A549 (cell line): Measurements from ENCODE around the gene NIPAL1. TPM values are rescaled to one million over a fixed set of nuclear protein-coding genes. Genes with fewer than 3 reads are reported as not detected.

Experiments used
- ATAC-seq, 2 experiments: fragments of 200-7000 bp in 1 of 2; fragments of >200 bp in 1 of 2; cut with Nextera tagmentation in 1 of 2; cut with Tn5 transposase in 1 of 2; 3 replicates each; pipeline versions ENCODE4 v1.8.0 to v1.9.1; 2018 to 2020; ENCODE audit warnings: mild to moderate bottlenecking in 1 of 2, moderate library complexity in 1 of 2
- CTCF ChIA-PET: fragments of 300-600 bp; sonication (Branson Sonifier 250); formaldehyde crosslinking; extraction: SDS; loops from one replicate; lab custom pipeline; 2021; ENCODE audit warnings: antibody characterized with exemption, inconsistent platforms; lab: Yijun Ruan, JAX
- POLR2A ChIA-PET: fragments of 350-600 bp; formaldehyde crosslinking; extraction: SDS; loops from one replicate; lab custom pipeline; 2021; ENCODE audit warnings: antibody characterized with exemption, inconsistent platforms; lab: Yijun Ruan, JAX
- DNase-seq, 2 experiments: peaks; one replicate each; pipeline versions ENCODE4 v3.0.0 to v3.0.0-alpha.2; 2011 to 2016; ENCODE audit warnings: low read depth in 1 of 2, low spot score in 1 of 2
- FAIRE-seq: peaks from 2 replicates; lab custom pipeline; 2011; peaks lifted over from hg19 to GRCh38; lab: Jason Lieb, UNC
- H3K27ac ChIP-seq, 2 experiments: fragments of >200 bp; sonication (Bioruptor Twin); formaldehyde crosslinking; 3 replicates each; pipeline ENCODE4 v1.5.1; 2016 to 2017
- H3K4me1 ChIP-seq: fragments of >200 bp; sonication (Bioruptor Twin); formaldehyde crosslinking; 3 replicates; pipeline ENCODE4 v1.6.1; 2016
- H3K4me2 ChIP-seq: fragments of >200 bp; sonication (Bioruptor Twin); formaldehyde crosslinking; 3 replicates; pipeline ENCODE4 v1.6.1; 2016
- H3K4me3 ChIP-seq: fragments of >200 bp; sonication (Bioruptor Twin); formaldehyde crosslinking; 3 replicates; pipeline ENCODE4 v1.5.1; 2016
- H3K9me3 ChIP-seq: fragments of >200 bp; sonication (Bioruptor Twin); formaldehyde crosslinking; 3 replicates; pipeline ENCODE4 v1.6.1; 2016
- CBX2 ChIP-seq: fragments of 200-600 bp; sonication (generic); IDR thresholded peaks from 2 replicates; pipeline ENCODE4 v1.6.1; 2016; ENCODE audit warnings: low read depth, mild to moderate bottlenecking, borderline replicate concordance
- CEBPB ChIP-seq, 2 experiments: fragments of >200 bp in 1 of 2; sonication (Bioruptor Twin) in 1 of 2; formaldehyde crosslinking in 1 of 2; IDR thresholded peaks; 2 replicates each; pipeline ENCODE4 v1.6.1; 2012 to 2016
- CHD2 ChIP-seq: fragments of 150-350 bp; IDR thresholded peaks from 2 replicates; pipeline ENCODE4 v1.6.1; 2014; ENCODE audit warnings: low read length; ENCODE audit not compliant: partially characterized antibody
- EHF ChIP-seq: fragments of 250-450 bp; sonication (Bioruptor Pico); IDR thresholded peaks from 2 replicates; pipeline ENCODE4 v1.5.0; 2020; ENCODE audit warnings: mild to moderate bottlenecking
- ESRRA ChIP-seq: fragments of 150-350 bp; IDR thresholded peaks from 2 replicates; pipeline ENCODE4 v1.6.1; 2014; ENCODE audit warnings: mild to moderate bottlenecking, low read length, borderline replicate concordance
- FOSL2 ChIP-seq, 2 experiments: fragments of 450-650 bp in 1 of 2; fragments of >200 bp in 1 of 2; sonication (Bioruptor Twin) in 1 of 2; formaldehyde crosslinking; IDR thresholded peaks; 2 replicates each; pipeline versions ENCODE4 v1.5.0 to v1.6.1; 2016 to 2020; ENCODE audit warnings: mild to moderate bottlenecking in 1 of 2, moderate library complexity in 1 of 2
- HDAC2 ChIP-seq: fragments of 200-600 bp; sonication (generic); IDR thresholded peaks from 2 replicates; pipeline ENCODE4 v1.6.1; 2016
- HES2 ChIP-seq: fragments of >200 bp; sonication (Bioruptor Twin); formaldehyde crosslinking; IDR thresholded peaks from 2 replicates; pipeline ENCODE4 v1.6.1; 2016
- HEYL ChIP-seq: fragments of 250-450 bp; sonication (Bioruptor Pico); IDR thresholded peaks from 2 replicates; pipeline ENCODE4 v1.8.0; 2021; ENCODE audit warnings: mild to moderate bottlenecking, moderate library complexity
- HMGXB4 ChIP-seq: fragments of 250-450 bp; sonication (Bioruptor Pico); IDR thresholded peaks from 2 replicates; pipeline ENCODE4 v1.5.0; 2021; ENCODE audit warnings: mild to moderate bottlenecking, moderate library complexity, borderline replicate concordance
- HOXB5 ChIP-seq: fragments of 250-450 bp; sonication (Bioruptor Pico); IDR thresholded peaks from 2 replicates; pipeline ENCODE4 v1.5.0; 2020; ENCODE audit warnings: mild to moderate bottlenecking, moderate library complexity
- JUN ChIP-seq, 2 experiments: fragments of >200 bp; sonication (Bioruptor Twin); formaldehyde crosslinking; IDR thresholded peaks; 2 replicates in 1 of 2; 3 replicates in 1 of 2; pipeline ENCODE4 v1.6.1; 2016 to 2017
- JUNB ChIP-seq: fragments of >200 bp; sonication (Bioruptor Twin); formaldehyde crosslinking; IDR thresholded peaks from 2 replicates; pipeline ENCODE4 v1.6.1; 2016
- MAFK ChIP-seq: fragments of 450-650 bp; IDR thresholded peaks from 2 replicates; pipeline ENCODE4 v1.6.1; 2014; ENCODE audit not compliant: partially characterized antibody
- NFE2L2 ChIP-seq: fragments of 150-350 bp; conservative IDR thresholded peaks from 2 replicates; pipeline ENCODE4 v1.6.1; 2014; ENCODE audit warnings: low read length
- NR3C1 ChIP-seq: fragments of >200 bp; sonication (Bioruptor Twin); formaldehyde crosslinking; IDR thresholded peaks from 3 replicates; pipeline ENCODE4 v1.6.1; 2017
- PBX3 ChIP-seq: IDR thresholded peaks from 2 replicates; pipeline ENCODE4 v1.6.1; 2012
- PHF8 ChIP-seq: fragments of 200-600 bp; sonication (generic); IDR thresholded peaks from 2 replicates; pipeline ENCODE4 v1.6.1; 2016; ENCODE audit warnings: low read depth, mild to moderate bottlenecking, antibody characterized with exemption, moderate library complexity, borderline replicate concordance
- POLR2AphosphoS2 ChIP-seq: conservative IDR thresholded peaks from 2 replicates; pipeline ENCODE4 v1.6.1; 2012; ENCODE audit warnings: low read length, improper control_type of control experiment, inconsistent platforms
- RAD21 ChIP-seq, 2 experiments: fragments of >200 bp in 1 of 2; sonication (Bioruptor Twin) in 1 of 2; formaldehyde crosslinking in 1 of 2; IDR thresholded peaks in 1 of 2; conservative IDR thresholded peaks in 1 of 2; 2 replicates in 1 of 2; 3 replicates in 1 of 2; pipeline ENCODE4 v1.6.1; 2012 to 2018; ENCODE audit warnings: inconsistent platforms in 1 of 2
- RCOR1 ChIP-seq: fragments of 150-350 bp; IDR thresholded peaks from 2 replicates; pipeline ENCODE4 v1.6.1; 2014; ENCODE audit warnings: antibody characterized with exemption, low read length, low read depth
- TP53 ChIP-seq: fragments of 250-450 bp; sonication (Bioruptor Pico); IDR thresholded peaks from 2 replicates; pipeline ENCODE4 v1.5.0; 2021; ENCODE audit warnings: mild to moderate bottlenecking, moderate library complexity
- USF2 ChIP-seq: fragments of 450-650 bp; IDR thresholded peaks from 2 replicates; pipeline ENCODE4 v1.6.1; 2014; ENCODE audit warnings: antibody characterized with exemption
- ZFP36 ChIP-seq: fragments of 450-650 bp; IDR thresholded peaks from 2 replicates; pipeline ENCODE4 v1.6.1; 2014; ENCODE audit warnings: borderline replicate concordance; ENCODE audit not compliant: partially characterized antibody
- WGBS: methylation state at CpG from one replicate; pipeline ENCODE4 v1.1.6; 2017; ENCODE audit errors: missing lambda C conversion rate; 5-methylcytosine and 5-hydroxymethylcytosine counted together
- polyA plus RNA-seq, 4 experiments: library from polyadenylated mRNA; depleted of rRNA in 3 of 4; stranded (reverse); fragments of >200 nt; fragmentation: RNase III in 1 of 4; extraction: RNeasy Plus Mini Kit Qiagen cat#74134 plus additional on column Dnase treatment in 1 of 4; gene quantifications; 2 replicates in 3 of 4; 3 replicates in 1 of 4; pipeline ENCODE4 v1.2.3, GENCODE V29; 2011 to 2017

The NIPAL1 gene
- polyA plus RNA-seq, 2 of the 4 experiments (the other 2 are of a cell fraction) = 0.41 to 0.47 TPM

GRCh38 chr4:48067536-48067935 is 51.0 kb downstream of the NIPAL1 start:
- no peak for ATAC-seq
- TF ChIP-seq USF2 (no peak), CEBPB (IDR thresholded peaks at IDR 0.05) (no peak), MAFK (no peak), RCOR1 (no peak), JUNB (no peak), HDAC2 (no peak), HOXB5 (CRISPR knock-in tag) (no peak), HEYL (CRISPR knock-in tag) (no peak), HES2 (no peak), JUN (IDR thresholded peaks at IDR 0.05) (no peak), CBX2 (no peak), PBX3 (no peak), PHF8 (no peak)
- TF ChIP-seq, all 56 proteins: peak for 0
- POLR2A ChIA-PET = no interaction called here
- Histone ChIP-seq H3K4me3 (no peak overlapping the region), H3K4me1 (no peaks in the 10 kb centered on the region), H3K27ac (no peak overlapping the region), H3K4me2 (no peak overlapping the region), H3K9me3 (no peaks in the 10 kb centered on the region)
- DNase-seq (no peak), FAIRE-seq (no peak)
- CTCF ChIA-PET = interaction anchor here (1.1 kb wide), 1 partner anchor 33 kb away, joined by 3 read pairs; no protein-coding TSS in a partner anchor
- WGBS = 58% methylated on average over 9 of the region's 9 CpGs

- no peak for DNase-seq
- TF ChIP-seq MAFK = no peak
- TF ChIP-seq CEBPB (IDR thresholded peaks at IDR 0.05) = no peak
- no peak for TF ChIP-seq NR3C1
- TF ChIP-seq JUN (IDR thresholded peaks at IDR 0.05) = no peak
- TF ChIP-seq FOSL2 (IDR thresholded peaks at IDR 0.05) = no peak
- no peak for TF ChIP-seq FOSL2 (CRISPR knock-in tag; IDR thresholded peaks at IDR 0.05)
- no peak for TF ChIP-seq TP53 (CRISPR knock-in tag)
- TF ChIP-seq ZFP36 = no peak
- TF ChIP-seq POLR2AphosphoS2 = no peak
- no peak for TF ChIP-seq EHF (CRISPR knock-in tag)
- TF ChIP-seq RCOR1 = no peak
- no peak for TF ChIP-seq RAD21 (conservative IDR thresholded peaks at IDR 0.05 in 1 of 2, IDR thresholded peaks at IDR 0.05 in 1 of 2)
- TF ChIP-seq ESRRA = no peak
- TF ChIP-seq HMGXB4 (CRISPR knock-in tag) = no peak
- no peak for TF ChIP-seq HEYL (CRISPR knock-in tag)
- no peak for TF ChIP-seq NFE2L2
- no peak for TF ChIP-seq CHD2
- H3K4me3 ChIP-seq = no peak overlapping the region
- H3K27ac ChIP-seq = no peak overlapping the region
- no peaks in the 10 kb centered on the region for H3K4me1 ChIP-seq
- no peak for FAIRE-seq
- ChIA-PET POLR2A (no interaction called here), CTCF (no interaction called here)
- no peak for ATAC-seq
- no peak overlapping the region for H3K4me2 ChIP-seq
- no peaks in the 10 kb centered on the region for H3K9me3 ChIP-seq
- WGBS = 0% methylated on average over 2 of the region's 2 CpGs
These were observed 51.6 kb downstream of the NIPAL1 start for GRCh38 chr4:48068182-48068581.
